BLaER1 treated with 17β-estradiol and CSF1 and Interleukin-3, amounts not matched to agents 10 nM and 100 nM (cell line): ENCODE measurements around the gene LRRC7.

Experiments
- H3K27ac ChIP-seq, 11 experiments: shearing (Covaris generic); formaldehyde crosslinking; 2 replicates each; pipeline ENCODE4 v1.8.1; 2022
- H3K27me3 ChIP-seq, 11 experiments: shearing (Covaris generic); formaldehyde crosslinking; 2 replicates each; pipeline ENCODE4 v1.8.1; 2022
- H3K36me3 ChIP-seq, 11 experiments: shearing (Covaris generic); formaldehyde crosslinking; 2 replicates each; pipeline ENCODE4 v1.8.1; 2022
- H3K4me1 ChIP-seq, 10 experiments: shearing (Covaris generic); formaldehyde crosslinking; 2 replicates each; pipeline ENCODE4 v1.8.1; 2022
- H3K4me2 ChIP-seq, 11 experiments: shearing (Covaris generic); formaldehyde crosslinking; 2 replicates each; pipeline ENCODE4 v1.8.1; 2022
- H3K4me3 ChIP-seq, 10 experiments: shearing (Covaris generic); formaldehyde crosslinking; 2 replicates each; pipeline ENCODE4 v1.8.1; 2022
- H3K9ac ChIP-seq, 11 experiments: shearing (Covaris generic); formaldehyde crosslinking; 2 replicates each; pipeline ENCODE4 v1.8.1; 2022
- H3K9me3 ChIP-seq, 11 experiments: shearing (Covaris generic); formaldehyde crosslinking; replicated peaks in 1 of 11; 2 replicates each; pipeline ENCODE4 v1.8.1; 2022
- H4K20me1 ChIP-seq, 11 experiments: shearing (Covaris generic); formaldehyde crosslinking; 2 replicates each; pipeline ENCODE4 v1.8.1; 2022
- Cebpa-rat ChIP-seq, 11 experiments: shearing (Covaris generic); IDR thresholded peaks; 2 replicates each; pipeline ENCODE4 v1.8.1; 2022

Gene LRRC7

DNA sequence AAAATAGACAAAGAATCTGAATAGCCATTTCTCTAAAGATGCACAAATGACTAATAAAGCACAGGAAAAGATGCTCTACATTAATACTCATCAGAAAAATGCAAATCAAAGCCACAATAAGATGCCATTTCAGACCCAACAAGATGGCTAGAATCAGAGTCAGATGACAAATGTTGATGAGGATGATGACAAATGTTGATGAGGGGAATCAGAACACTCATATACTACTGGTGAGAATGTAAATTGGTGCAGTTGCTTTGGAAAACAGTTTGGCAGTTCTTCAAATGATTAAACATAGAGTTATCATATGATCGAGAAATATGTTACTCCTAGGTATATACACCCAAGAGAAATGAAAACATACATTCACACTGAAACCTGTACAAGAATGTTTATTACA lies 603.8 kb downstream of the LRRC7 start:
- no peak for TF ChIP-seq Cebpa-rat (IDR thresholded peaks at IDR 0.05)
- Histone ChIP-seq H4K20me1 (peaks cover 0 to 27% (median under 1%) of the 10 kb centered on the region in 11 experiments; a peak in 9 of 22 replicates), H3K4me1 (peaks cover 0 to 5% (median 0%) of the 10 kb centered on the region in 10 experiments; a peak in 2 of 20 replicates), H3K9ac (no peak overlapping the region), H3K36me3 (peaks cover 24 to 73% (median 47%) of the 10 kb centered on the region in 11 experiments), H3K4me3 (no peak overlapping the region), H3K4me2 (no peak overlapping the region), H3K27me3 (no peaks in the 10 kb centered on the region), H3K27ac (no peak overlapping the region), H3K9me3 (no peaks in the 10 kb centered on the region)
